HCT116 (cell line): Measurements from ENCODE around the gene PAX9. TPM values are rescaled to one million over a fixed set of nuclear protein-coding genes. Genes with fewer than 3 reads are reported as not detected.

Experiments used
- ATAC-seq: fragments of 200-7000 bp; cut with Tn5 transposase; 2 replicates; pipeline ENCODE4 v1.9.1; 2020; ENCODE audit warnings: mild to moderate bottlenecking, moderate library complexity
- BruUV-seq: library from RNA; stranded (reverse); fragments of 400-500 nt; replicated peaks from 2 replicates; lab custom pipeline; 2021; lab: Mats Ljungman, UMichigan
- CTCF ChIA-PET: fragments of 300-600 bp; sonication (Branson Sonifier 250); formaldehyde crosslinking; loops from one replicate; lab custom pipeline; 2021; ENCODE audit warnings: antibody characterized with exemption; lab: Charles Lee
- POLR2A ChIA-PET: fragments of 300-600, 350-600 bp; sonication (Branson Sonifier 250); formaldehyde crosslinking; loops from one replicate; lab custom pipeline; 2021; ENCODE audit warnings: antibody characterized with exemption; lab: Charles Lee
- RAD21 ChIA-PET, 2 experiments: fragments of 300-600 bp; sonication (Branson Sonifier 250); formaldehyde crosslinking; loops; one replicate each; lab custom pipeline; 2023; ENCODE audit warnings: low total read pairs in 2 of 2; ENCODE audit not compliant: uncharacterized antibody in 2 of 2, unreplicated experiment in 2 of 2, low non-redundant PET in 1 of 2; lab: Charles Lee
- DNase-seq: peaks from one replicate; pipeline ENCODE4 v3.0.0-alpha.2; 2010; ENCODE audit warnings: low read depth, low spot score
- H2AFZ ChIP-seq: fragments of 200-600 bp; shearing (Covaris generic), sonication (generic); 2 replicates; pipeline ENCODE4 v1.6.1; 2017; ENCODE audit warnings: low read depth, mixed run types, mixed read lengths, antibody characterized with exemption, low read length; ENCODE audit not compliant: poor library complexity, severe bottlenecking
- H3K27ac ChIP-seq: 2 replicates; pipeline ENCODE4 v1.5.1; 2012; ENCODE audit warnings: low read depth, low read length
- H3K27me3 ChIP-seq: fragments of 200-600 bp; sonication (generic); 2 replicates; pipeline ENCODE4 v1.6.1; 2016; ENCODE audit warnings: mixed run types, low read length, mixed read lengths; ENCODE audit not compliant: insufficient read depth
- H3K36me3 ChIP-seq, 2 experiments: fragments of 200-500 bp in 1 of 2; fragments of 200-600 bp in 1 of 2; sonication (Bioruptor generic) in 1 of 2; sonication (generic) in 1 of 2; 2 replicates each; pipeline versions ENCODE4 v1.5.1 to v1.6.1; 2014 to 2016; ENCODE audit warnings: low read length in 2 of 2, inconsistent platforms in 1 of 2, mixed read lengths in 1 of 2, mixed run types in 1 of 2; ENCODE audit not compliant: insufficient read depth in 2 of 2, control insufficient read depth in 1 of 2
- H3K4me1 ChIP-seq, 2 experiments: fragments of 200-600 bp in 1 of 2; sonication (generic) in 1 of 2; 2 replicates each; pipeline versions ENCODE4 v1.5.1 to v1.6.1; 2012 to 2017; ENCODE audit warnings: low read length in 2 of 2, inconsistent platforms in 1 of 2, mild to moderate bottlenecking in 1 of 2, mixed read lengths in 1 of 2, mixed run types in 1 of 2, moderate library complexity in 1 of 2; ENCODE audit not compliant: insufficient read depth in 2 of 2, control insufficient read depth in 1 of 2
- H3K4me2 ChIP-seq: fragments of 200-600 bp; sonication (generic); 2 replicates; pipeline ENCODE4 v1.6.1; 2017; ENCODE audit warnings: mixed run types, low read length, mixed read lengths
- H3K4me3 ChIP-seq, 2 experiments: fragments of 200-600 bp in 1 of 2; sonication (generic) in 1 of 2; replicated peaks in 1 of 2; 2 replicates each; pipeline ENCODE4 v1.5.1; 2011 to 2016; ENCODE audit warnings: low read length in 2 of 2, control low read depth in 1 of 2, low read depth in 1 of 2, mild to moderate bottlenecking in 1 of 2, mixed read lengths in 1 of 2, mixed run types in 1 of 2
- H3K79me2 ChIP-seq: fragments of 200-600 bp; sonication (generic); 2 replicates; pipeline ENCODE4 v1.6.1; 2017; ENCODE audit warnings: mild to moderate bottlenecking, mixed run types, low read length, moderate library complexity, mixed read lengths; ENCODE audit not compliant: insufficient read depth
- H3K9ac ChIP-seq: fragments of 200-600 bp; sonication (generic); 2 replicates; pipeline ENCODE4 v1.6.1; 2016; ENCODE audit warnings: low read length, mixed read lengths
- H3K9me2 ChIP-seq: fragments of 200-600 bp; sonication (generic), shearing (Covaris generic); 2 replicates; pipeline ENCODE4 v1.6.1; 2017; ENCODE audit warnings: mixed run types, mild to moderate bottlenecking, moderate library complexity; ENCODE audit not compliant: insufficient read depth
- H3K9me3 ChIP-seq, 2 experiments: fragments of 200-500 bp in 1 of 2; fragments of 200-600 bp in 1 of 2; sonication (Bioruptor generic) in 1 of 2; sonication (generic) in 1 of 2; 2 replicates each; pipeline ENCODE4 v1.6.1; 2014 to 2017; ENCODE audit warnings: low read length in 2 of 2, mixed read lengths in 2 of 2, inconsistent platforms in 1 of 2, low read depth in 1 of 2, mild to moderate bottlenecking in 1 of 2, mixed run types in 1 of 2, moderate library complexity in 1 of 2; ENCODE audit not compliant: control insufficient read depth in 1 of 2, insufficient read depth in 1 of 2
- H4K20me1 ChIP-seq: fragments of 200-600 bp; sonication (generic), shearing (Covaris generic); 2 replicates; pipeline ENCODE4 v1.6.1; 2017; ENCODE audit warnings: mixed run types, mild to moderate bottlenecking, moderate library complexity; ENCODE audit not compliant: insufficient read depth
- CTCF ChIP-seq, 3 experiments: fragments of 200-600 bp in 1 of 3; sonication (generic) in 1 of 3; IDR thresholded peaks in 2 of 3; conservative IDR thresholded peaks in 1 of 3; 2 replicates each; pipeline ENCODE4 v1.5.1; 2012 to 2017; ENCODE audit warnings: low read depth in 2 of 3, low read length in 2 of 3, antibody characterized with exemption in 1 of 3, borderline replicate concordance in 1 of 3, control low read depth in 1 of 3, mild to moderate bottlenecking in 1 of 3, mixed read lengths in 1 of 3, mixed run types in 1 of 3, moderate library complexity in 1 of 3; ENCODE audit not compliant: insufficient read depth in 1 of 3
- EGR1 ChIP-seq: IDR thresholded peaks from 2 replicates; pipeline ENCODE4 v1.6.1; 2012; ENCODE audit warnings: low read depth
- ELF1 ChIP-seq: IDR thresholded peaks from 2 replicates; pipeline ENCODE4 v1.6.1; 2012; ENCODE audit warnings: low read depth, borderline replicate concordance
- FOSL1 ChIP-seq: IDR thresholded peaks from 2 replicates; pipeline ENCODE4 v1.6.1; 2012; ENCODE audit warnings: low read depth
- JUND ChIP-seq: IDR thresholded peaks from 2 replicates; pipeline ENCODE4 v1.6.1; 2012
- POLR2A ChIP-seq: IDR thresholded peaks from 2 replicates; pipeline ENCODE4 v1.7.0; 2011; ENCODE audit warnings: borderline replicate concordance; ENCODE audit not compliant: insufficient read depth, insufficient read length; ENCODE audit errors: extremely low read depth
- POLR2AphosphoS5 ChIP-seq: IDR thresholded peaks from 2 replicates; pipeline ENCODE4 v1.6.1; 2011; ENCODE audit warnings: mild to moderate bottlenecking, low read depth, low read length, moderate library complexity
- SIN3A ChIP-seq: IDR thresholded peaks from 2 replicates; pipeline ENCODE4 v1.6.1; 2012; ENCODE audit warnings: low read depth
- SP1 ChIP-seq: IDR thresholded peaks from 2 replicates; pipeline ENCODE4 v1.6.1; 2012; ENCODE audit warnings: low read depth
- SRF ChIP-seq: IDR thresholded peaks from 2 replicates; pipeline ENCODE4 v1.6.1; 2012; ENCODE audit warnings: low read depth
- TCF7L2 ChIP-seq: IDR thresholded peaks from 2 replicates; pipeline ENCODE4 v1.7.0; 2011; ENCODE audit warnings: borderline replicate concordance, inconsistent platforms; ENCODE audit not compliant: insufficient read depth, insufficient read length; ENCODE audit errors: extremely low read depth
- YY1 ChIP-seq: IDR thresholded peaks from 2 replicates; pipeline ENCODE4 v1.6.1; 2011; ENCODE audit warnings: low read length, low read depth, moderate library complexity, mild to moderate bottlenecking; ENCODE audit not compliant: insufficient replicate concordance; ENCODE audit errors: extremely low read depth
- ZBTB33 ChIP-seq: IDR thresholded peaks from 2 replicates; pipeline ENCODE4 v1.6.1; 2011; ENCODE audit warnings: mild to moderate bottlenecking, low read length, moderate library complexity; ENCODE audit not compliant: insufficient replicate concordance; ENCODE audit errors: extremely low read depth
- ZFX ChIP-seq: fragments of 450-650 bp; IDR thresholded peaks from 2 replicates; pipeline ENCODE4 v1.6.1; 2017
- intact Hi-C: fragments of 100-400 bp; cut with micrococcal nuclease; formaldehyde crosslinking; loops from 2 replicates; pipeline ENCODE4 v1.10.0; 2022
- total RNA-seq: library from RNA; stranded (reverse); gene quantifications from one replicate; pipeline ENCODE4 v1.2.1, GENCODE V29; 2021; ENCODE audit not compliant: unreplicated experiment
- TF ChIP-seq, protein P1 (sequence below): IDR thresholded peaks from 2 replicates; pipeline ENCODE4 v1.6.1; 2012

The PAX9 gene
- total RNA-seq, 1 experiment from 2014 or later, result 5.2 TPM

DNA sequence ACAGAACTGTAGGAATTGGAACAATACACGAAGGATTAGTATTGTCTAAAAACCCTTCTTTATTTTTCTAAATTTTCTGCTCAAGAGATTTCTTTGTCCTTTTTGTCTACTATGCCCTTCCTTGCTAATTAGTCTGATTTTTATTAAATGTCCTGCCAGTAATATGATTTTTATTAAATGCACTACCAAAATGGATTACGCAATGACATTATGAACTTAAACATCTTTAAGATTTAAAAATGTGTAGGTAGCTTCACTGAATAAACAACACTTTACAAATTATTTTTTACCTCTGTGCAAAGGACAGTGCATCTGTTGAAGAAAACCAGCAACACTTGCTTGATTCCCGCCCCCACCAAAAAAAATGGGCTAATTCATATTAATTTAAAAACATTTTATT is 8.2 kb upstream of the PAX9 start:
- Histone ChIP-seq H3K27ac (no peak overlapping the region), H3K9ac (no peak overlapping the region), H4K20me1 (no peaks in the 10 kb centered on the region), H3K79me2 (no peaks in the 10 kb centered on the region), H3K9me2 (no peaks in the 10 kb centered on the region), H3K9me3 (no peaks in the 10 kb centered on the region), H3K4me1 (peaks cover 5 to 15% of the 10 kb centered on the region in 2 experiments; a peak in 3 of 4 replicates), H3K4me2 (no peak overlapping the region), H3K27me3 (no peaks in the 10 kb centered on the region), H3K36me3 (no peaks in the 10 kb centered on the region), H3K4me3 (no peak overlapping the region), H2AFZ (no peak overlapping the region)
- ChIA-PET RAD21 (no interaction called here), POLR2A (no interaction called here), CTCF (no interaction called here)
- BruUV-seq, result no TSS peak
- ATAC-seq (no peak), DNase-seq (no peak)
- TF ChIP-seq EGR1, result no peak
- no peak for TF ChIP-seq ZBTB33
- TF ChIP-seq FOSL1, result no peak
- TF ChIP-seq YY1, result no peak
- TF ChIP-seq TCF7L2, result no peak
- no peak for TF ChIP-seq POLR2A
- TF ChIP-seq SP1, result no peak
- TF ChIP-seq ELF1, result no peak
- no peak for TF ChIP-seq ZFX
- TF ChIP-seq JUND, result no peak
- TF ChIP-seq SRF, result no peak
- no peak for TF ChIP-seq CTCF (IDR thresholded peaks at IDR 0.05 in 2 of 3, conservative IDR thresholded peaks at IDR 0.05 in 1 of 3; ENCODE audit: borderline replicate concordance in 1 of 3, insufficient read depth in 1 of 3, low read depth in 2 of 3, low read length in 2 of 3)
- no peak for TF ChIP-seq SIN3A
- TF ChIP-seq POLR2AphosphoS5, result no peak
- TF ChIP-seq, protein P1, sequence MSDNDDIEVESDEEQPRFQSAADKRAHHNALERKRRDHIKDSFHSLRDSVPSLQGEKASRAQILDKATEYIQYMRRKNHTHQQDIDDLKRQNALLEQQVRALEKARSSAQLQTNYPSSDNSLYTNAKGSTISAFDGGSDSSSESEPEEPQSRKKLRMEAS, result no peak
- intact Hi-C loops, result loop anchor here (2.0 kb wide), 1 partner anchor 289 kb away; no protein-coding TSS in a partner anchor
